ENCODE measurements around the gene MEX3D.

DNA sequence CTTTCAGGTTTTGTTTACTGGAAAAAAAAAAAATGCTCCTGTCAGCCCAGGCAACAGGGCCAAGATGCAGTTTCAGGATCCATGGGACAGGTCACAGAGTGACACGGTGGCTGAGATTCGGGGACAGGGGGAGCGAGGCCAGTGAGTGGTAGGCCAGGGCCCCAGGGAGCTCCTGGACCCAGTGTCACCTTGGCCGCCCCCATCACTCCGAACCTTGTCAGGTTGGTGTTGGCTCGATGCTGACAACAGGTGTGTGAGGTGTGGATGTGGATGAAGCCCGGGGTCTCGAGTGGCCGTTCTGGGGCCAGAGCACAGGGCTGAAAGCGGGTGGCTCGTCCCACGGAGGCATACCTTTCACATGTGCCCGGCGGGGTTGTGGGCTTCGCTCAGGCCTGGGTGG is 43.2 kb upstream of the MEX3D start:
- TF ChIP-seq, protein P1, sequence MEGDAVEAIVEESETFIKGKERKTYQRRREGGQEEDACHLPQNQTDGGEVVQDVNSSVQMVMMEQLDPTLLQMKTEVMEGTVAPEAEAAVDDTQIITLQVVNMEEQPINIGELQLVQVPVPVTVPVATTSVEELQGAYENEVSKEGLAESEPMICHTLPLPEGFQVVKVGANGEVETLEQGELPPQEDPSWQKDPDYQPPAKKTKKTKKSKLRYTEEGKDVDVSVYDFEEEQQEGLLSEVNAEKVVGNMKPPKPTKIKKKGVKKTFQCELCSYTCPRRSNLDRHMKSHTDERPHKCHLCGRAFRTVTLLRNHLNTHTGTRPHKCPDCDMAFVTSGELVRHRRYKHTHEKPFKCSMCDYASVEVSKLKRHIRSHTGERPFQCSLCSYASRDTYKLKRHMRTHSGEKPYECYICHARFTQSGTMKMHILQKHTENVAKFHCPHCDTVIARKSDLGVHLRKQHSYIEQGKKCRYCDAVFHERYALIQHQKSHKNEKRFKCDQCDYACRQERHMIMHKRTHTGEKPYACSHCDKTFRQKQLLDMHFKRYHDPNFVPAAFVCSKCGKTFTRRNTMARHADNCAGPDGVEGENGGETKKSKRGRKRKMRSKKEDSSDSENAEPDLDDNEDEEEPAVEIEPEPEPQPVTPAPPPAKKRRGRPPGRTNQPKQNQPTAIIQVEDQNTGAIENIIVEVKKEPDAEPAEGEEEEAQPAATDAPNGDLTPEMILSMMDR (IDR thresholded peaks at IDR 0.05; ENCODE audit: insufficient read depth, low read length) = no peak
- TF ChIP-seq POLR2AphosphoS5 (IDR thresholded peaks at IDR 0.05; ENCODE audit: low read depth) = no peak
- no peak for TF ChIP-seq SPI1 (IDR thresholded peaks at IDR 0.05; ENCODE audit: borderline replicate concordance, low read depth)
